Transverse colon (tissue), 4 donors: ENCODE measurements around the gene HES5. TPM values are rescaled to one million over a fixed set of nuclear protein-coding genes. Genes with fewer than 3 reads are reported as not detected.
"Not testable (repeated sequence)": the region's sequence is repeated elsewhere in the genome, so short reads cannot be mapped to it uniquely, and the experiment has no call there.

Experiments used
- DNase-seq: peaks from one replicate; pipeline ENCODE4 v3.0.0-alpha.2; 2019
- H3K27ac ChIP-seq, 4 donors: fragments of 200-600 bp; sonication (generic); 2 replicates each; pipeline ENCODE4 v1.5.1; 2016 to 2018; ENCODE audit warnings: inconsistent platforms in 4 of 4
- H3K27me3 ChIP-seq: fragments of 200-600 bp; sonication (generic); 2 replicates; pipeline ENCODE4 v1.5.1; 2017; ENCODE audit warnings: inconsistent platforms
- H3K36me3 ChIP-seq, 4 donors: fragments of 200-600 bp; sonication (generic); 2 replicates each; pipeline ENCODE4 v1.5.1; 2017 to 2019; ENCODE audit warnings: inconsistent platforms in 4 of 4
- H3K4me1 ChIP-seq, 4 donors: fragments of 200-600 bp; sonication (generic); 2 replicates each; pipeline ENCODE4 v1.5.1; 2017 to 2020; ENCODE audit warnings: inconsistent platforms in 4 of 4
- H3K4me3 ChIP-seq, 4 donors: fragments of 200-600 bp; sonication (generic); 1 replicate in 1 of 4; 2 replicates in 3 of 4; pipeline versions ENCODE4 v1.5.1 to v1.6.1; 2017 to 2019; ENCODE audit warnings: inconsistent platforms in 4 of 4
- H3K9me3 ChIP-seq, 2 donors: fragments of 200-600 bp; sonication (generic); 2 replicates each; pipeline ENCODE4 v1.5.1; 2017 to 2019; ENCODE audit warnings: inconsistent platforms in 2 of 2
- EP300 ChIP-seq: sonication (generic); formaldehyde crosslinking; IDR thresholded peaks from one replicate; pipeline ENCODE4 v1.6.1; 2017; ENCODE audit warnings: antibody characterized with exemption, low read depth
- POLR2A ChIP-seq: fragments of 450-650 bp; IDR thresholded peaks from one replicate; pipeline ENCODE4 v1.6.1; 2016; ENCODE audit warnings: antibody characterized with exemption, mild to moderate bottlenecking, moderate library complexity
- POLR2AphosphoS5 ChIP-seq, 3 donors: sonication (generic); formaldehyde crosslinking; IDR thresholded peaks; one replicate each; pipeline ENCODE4 v1.6.1; 2016; ENCODE audit warnings: antibody characterized with exemption in 3 of 3
- whole genome bisulfite sequencing, 2 donors: methylation state at CpG; one replicate each; pipeline ENCODE4 v1.1.5; 2018; ENCODE audit warnings: low coverage in 1 of 2; 5-methylcytosine and 5-hydroxymethylcytosine counted together
- in situ Hi-C, 4 donors: fragments of 200-750 bp; cut with MboI; loops; one replicate each; pipeline versions ENCODE4 v1.15.0 to v1.15.1; 2017; ENCODE audit warnings: low sequenced_read_pairs in 3 of 4, low pct_ligation_motif_present in 1 of 4, low pct_unique_long_range_greater_than_20kb in 1 of 4
- intact Hi-C: fragments of 100-400 bp; cut with DNase I; formaldehyde crosslinking; loops from one replicate; pipeline ENCODE4 v1.15.1; 2023; ENCODE audit warnings: low total_unique reads
- total RNA-seq, 4 donors: library from RNA; depleted of rRNA; stranded (reverse); fragments of >200 nt; gene quantifications; one replicate each; pipeline ENCODE4 v1.1.0, GENCODE V29; 2016
- TF ChIP-seq, protein P1 (sequence below), 5 experiments: fragments of 200-600 bp in 3 of 5; fragments of 450-650 bp in 2 of 5; sonication (generic) in 3 of 5; IDR thresholded peaks; 1 replicate in 2 of 5; 2 replicates in 3 of 5; pipeline ENCODE4 v1.5.1; 2016 to 2017; ENCODE audit warnings: antibody characterized with exemption in 5 of 5, inconsistent platforms in 3 of 5, mild to moderate bottlenecking in 2 of 5, moderate library complexity in 1 of 5

The HES5 gene, protein sequence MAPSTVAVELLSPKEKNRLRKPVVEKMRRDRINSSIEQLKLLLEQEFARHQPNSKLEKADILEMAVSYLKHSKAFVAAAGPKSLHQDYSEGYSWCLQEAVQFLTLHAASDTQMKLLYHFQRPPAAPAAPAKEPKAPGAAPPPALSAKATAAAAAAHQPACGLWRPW
- total RNA-seq, result 1 to 10 TPM in 1 of 4 donors, under 1 TPM in 1, not detected in 2; 0.64 to 1.1 TPM

DNA sequence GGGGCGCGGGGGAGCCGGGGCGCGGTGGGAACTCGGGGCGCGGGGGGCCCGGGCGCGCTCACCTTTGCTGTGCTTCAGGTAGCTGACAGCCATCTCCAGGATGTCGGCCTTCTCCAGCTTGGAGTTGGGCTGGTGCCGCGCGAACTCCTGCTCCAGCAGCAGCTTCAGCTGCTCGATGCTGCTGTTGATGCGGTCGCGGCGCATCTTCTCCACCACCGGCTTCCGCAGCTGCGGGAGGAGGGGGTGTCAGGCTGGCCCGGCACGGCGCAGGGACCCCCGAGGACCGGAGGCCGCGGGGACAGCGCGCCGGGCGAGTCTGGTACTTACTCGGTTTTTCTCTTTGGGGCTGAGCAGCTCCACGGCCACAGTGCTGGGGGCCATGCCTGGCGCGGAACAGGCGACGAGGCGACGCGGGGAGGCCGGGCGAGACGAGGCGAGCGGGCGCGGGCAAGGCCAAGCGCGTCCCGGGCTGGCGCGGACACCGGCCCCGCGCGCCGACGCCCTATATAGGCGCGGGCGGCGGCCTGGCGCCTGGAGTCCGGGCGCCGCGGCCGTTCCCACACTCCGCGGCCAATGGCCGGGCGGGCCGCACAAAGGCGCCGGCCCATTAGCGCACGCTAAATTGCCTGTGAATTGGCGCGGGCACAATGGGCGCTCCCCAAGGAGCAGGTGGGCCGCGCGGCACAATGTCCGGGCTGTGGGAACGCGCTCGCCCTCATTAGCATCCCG, at the start of gene HES5:
TSS of gene HES5 (minus strand) at position 480 of the 729 bp plus-strand sequence. CDS start at position 381, 99 bp downstream.
- in situ Hi-C loops, result loop anchor here in 1 of 4 donors (25.0 kb wide), 1 partner anchor 343 kb away; the partner anchor contains the start of gene FAAP20
- peaks cover 32 to 54% (median 52%) of the 10 kb centered on the region in 4 donors for H3K4me1 ChIP-seq

GRCh38 chr1:2578758-2579118, 48.7 kb upstream of the HES5 start:
- Histone ChIP-seq H3K9me3 (peaks cover 0 to under 1% of the 10 kb centered on the region in 2 donors), H3K4me3 (peak overlapping the region in 2 of 4 donors; percentile 29 to 48), H3K27ac (peak overlapping the region; percentile 90 to 95 (median 94)), H3K27me3 (no peaks in the 10 kb centered on the region), H3K4me1 (peaks cover 16 to 42% (median 24%) of the 10 kb centered on the region in 4 donors), H3K36me3 (no peaks in the 10 kb centered on the region)
- TF ChIP-seq POLR2A (no peak), POLR2AphosphoS5 (IDR thresholded peaks at IDR 0.05) (no peak), EP300 (no peak)
- TF ChIP-seq, protein P1, sequence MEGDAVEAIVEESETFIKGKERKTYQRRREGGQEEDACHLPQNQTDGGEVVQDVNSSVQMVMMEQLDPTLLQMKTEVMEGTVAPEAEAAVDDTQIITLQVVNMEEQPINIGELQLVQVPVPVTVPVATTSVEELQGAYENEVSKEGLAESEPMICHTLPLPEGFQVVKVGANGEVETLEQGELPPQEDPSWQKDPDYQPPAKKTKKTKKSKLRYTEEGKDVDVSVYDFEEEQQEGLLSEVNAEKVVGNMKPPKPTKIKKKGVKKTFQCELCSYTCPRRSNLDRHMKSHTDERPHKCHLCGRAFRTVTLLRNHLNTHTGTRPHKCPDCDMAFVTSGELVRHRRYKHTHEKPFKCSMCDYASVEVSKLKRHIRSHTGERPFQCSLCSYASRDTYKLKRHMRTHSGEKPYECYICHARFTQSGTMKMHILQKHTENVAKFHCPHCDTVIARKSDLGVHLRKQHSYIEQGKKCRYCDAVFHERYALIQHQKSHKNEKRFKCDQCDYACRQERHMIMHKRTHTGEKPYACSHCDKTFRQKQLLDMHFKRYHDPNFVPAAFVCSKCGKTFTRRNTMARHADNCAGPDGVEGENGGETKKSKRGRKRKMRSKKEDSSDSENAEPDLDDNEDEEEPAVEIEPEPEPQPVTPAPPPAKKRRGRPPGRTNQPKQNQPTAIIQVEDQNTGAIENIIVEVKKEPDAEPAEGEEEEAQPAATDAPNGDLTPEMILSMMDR (IDR thresholded peaks at IDR 0.05), result no peak
- no peak for DNase-seq
- WGBS, 2 donors, result 38 to 42% methylated on average over 3 to 4 of the region's 4 CpGs
- intact Hi-C loops (no loop called here), in situ Hi-C loops (no loop called here)

More for the DNA sequence above, at the start of gene HES5:
- Histone ChIP-seq H3K36me3 (no peaks in the 10 kb centered on the region), H3K27ac (peak within 1 kb of the TSS; percentile 41 to 67 (median 56)), H3K9me3 (no peaks in the 10 kb centered on the region), H3K4me3 (peak within 1 kb of the TSS; percentile 8 to 42 (median 16)), H3K27me3 (peaks cover 49% of the 10 kb centered on the region)
- TF ChIP-seq POLR2A (no peak), EP300 (no peak), POLR2AphosphoS5 (IDR thresholded peaks at IDR 0.05) (peak in 1 of 3 donors; percentile 19)
- TF ChIP-seq, protein P1 (IDR thresholded peaks at IDR 0.05), result no peak
- 1% methylated on average over 46 of the region's 91 CpGs; no CpG with 5 or more reads in 1 of the 2 donors for WGBS, 2 donors
- peak; percentile 65 for DNase-seq
- intact Hi-C loops, result no loop called here

GRCh38 chr1:2577565-2578075, 47.6 kb upstream of the HES5 start:
- H3K27me3 ChIP-seq, intact Hi-C loops, H3K9me3 ChIP-seq, DNase-seq, H3K36me3 ChIP-seq, in situ Hi-C loops: not testable (repeated sequence)
- Histone ChIP-seq H3K4me3 (peak overlapping the region in 3 of 4 donors; percentile 29 to 48 (median 34)), H3K27ac (peak overlapping the region; percentile 90 to 95 (median 94)), H3K4me1 (peaks cover 16 to 35% (median 24%) of the 10 kb centered on the region in 4 donors)
- WGBS, 2 donors, result 51% methylated on average over 18 of the region's 23 CpGs; no CpG with 5 or more reads in 1 of the 2 donors

DNA sequence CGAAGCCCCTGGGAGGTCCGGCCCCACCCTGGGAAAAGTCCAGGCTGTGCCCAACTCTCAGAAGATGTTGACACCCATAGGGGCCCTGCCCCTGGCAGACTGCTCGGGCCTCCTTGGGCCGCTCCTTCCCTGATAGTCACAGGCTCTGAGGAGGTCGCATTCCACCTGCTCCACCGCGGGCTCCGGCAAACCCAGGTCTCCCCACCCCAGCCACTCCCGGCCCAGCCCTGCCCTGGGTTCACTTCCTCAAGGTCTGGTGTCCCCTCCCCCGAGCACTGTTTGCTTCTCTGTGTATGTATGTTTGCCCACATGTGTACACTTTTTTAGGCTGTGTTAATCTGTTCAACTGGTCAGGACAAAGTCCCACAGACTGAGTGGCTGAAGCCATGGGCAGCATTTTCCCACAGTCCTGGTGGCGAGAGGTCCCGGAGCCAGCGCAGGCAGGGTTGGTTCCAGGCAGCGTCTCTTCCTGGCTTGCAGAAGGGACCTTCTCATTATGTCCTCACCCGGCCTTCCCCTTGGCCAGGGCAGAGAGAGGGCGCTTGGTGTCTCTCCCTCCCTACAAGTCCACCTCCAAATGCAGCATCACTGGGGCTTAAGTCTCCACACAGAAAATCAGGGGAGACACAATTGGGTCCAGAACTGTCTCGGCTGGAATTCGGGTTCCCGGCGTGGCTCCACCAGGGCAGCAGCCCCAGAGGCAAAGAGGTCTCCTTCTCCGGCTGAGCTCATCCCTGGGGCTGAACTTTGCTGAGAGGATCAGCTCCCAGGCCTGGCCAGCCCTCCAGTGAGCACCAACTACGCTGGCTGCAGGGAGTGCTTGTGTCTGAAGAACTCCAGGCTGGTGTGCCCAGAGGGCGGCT, 46.0 kb upstream of the HES5 start:
- peak; percentile 94 for DNase-seq
- Histone ChIP-seq H3K9me3 (peaks cover 6 to 7% of the 10 kb centered on the region in 2 donors), H3K4me1 (peaks cover 16 to 35% (median 24%) of the 10 kb centered on the region in 4 donors), H3K4me3 (peak overlapping the region in 2 of 4 donors; percentile 24 to 32), H3K36me3 (no peaks in the 10 kb centered on the region), H3K27me3 (no peaks in the 10 kb centered on the region), H3K27ac (peak overlapping the region; percentile 90 to 94 (median 92))
- 45% methylated on average over 23 of the region's 23 CpGs; no CpG with 5 or more reads in 1 of the 2 donors for WGBS, 2 donors
- in situ Hi-C loops (no loop called here), intact Hi-C loops (no loop called here)
- TF ChIP-seq POLR2AphosphoS5 (IDR thresholded peaks at IDR 0.05), result peak; percentile 9 to 65 (median 54)
- peak; percentile 16 for TF ChIP-seq EP300
- peak; percentile 60 for TF ChIP-seq POLR2A
- TF ChIP-seq, protein P1 (IDR thresholded peaks at IDR 0.05), result no peak
